Bronchial smooth muscle cell (primary cell): ENCODE results near the gene STAU1. TPM values are rescaled to one million over a fixed set of nuclear protein-coding genes. Genes with fewer than 3 reads are reported as not detected.

Experiments
- total RNA-seq: library from RNA; depleted of rRNA; stranded (reverse); fragments of >200 nt; gene quantifications from 2 replicates; pipeline ENCODE4 v1.2.1, GENCODE V29; 2014

Gene STAU1, protein sequence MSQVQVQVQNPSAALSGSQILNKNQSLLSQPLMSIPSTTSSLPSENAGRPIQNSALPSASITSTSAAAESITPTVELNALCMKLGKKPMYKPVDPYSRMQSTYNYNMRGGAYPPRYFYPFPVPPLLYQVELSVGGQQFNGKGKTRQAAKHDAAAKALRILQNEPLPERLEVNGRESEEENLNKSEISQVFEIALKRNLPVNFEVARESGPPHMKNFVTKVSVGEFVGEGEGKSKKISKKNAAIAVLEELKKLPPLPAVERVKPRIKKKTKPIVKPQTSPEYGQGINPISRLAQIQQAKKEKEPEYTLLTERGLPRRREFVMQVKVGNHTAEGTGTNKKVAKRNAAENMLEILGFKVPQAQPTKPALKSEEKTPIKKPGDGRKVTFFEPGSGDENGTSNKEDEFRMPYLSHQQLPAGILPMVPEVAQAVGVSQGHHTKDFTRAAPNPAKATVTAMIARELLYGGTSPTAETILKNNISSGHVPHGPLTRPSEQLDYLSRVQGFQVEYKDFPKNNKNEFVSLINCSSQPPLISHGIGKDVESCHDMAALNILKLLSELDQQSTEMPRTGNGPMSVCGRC
- 30.7 and 38.1 TPM in 2 replicates for total RNA-seq

DNA sequence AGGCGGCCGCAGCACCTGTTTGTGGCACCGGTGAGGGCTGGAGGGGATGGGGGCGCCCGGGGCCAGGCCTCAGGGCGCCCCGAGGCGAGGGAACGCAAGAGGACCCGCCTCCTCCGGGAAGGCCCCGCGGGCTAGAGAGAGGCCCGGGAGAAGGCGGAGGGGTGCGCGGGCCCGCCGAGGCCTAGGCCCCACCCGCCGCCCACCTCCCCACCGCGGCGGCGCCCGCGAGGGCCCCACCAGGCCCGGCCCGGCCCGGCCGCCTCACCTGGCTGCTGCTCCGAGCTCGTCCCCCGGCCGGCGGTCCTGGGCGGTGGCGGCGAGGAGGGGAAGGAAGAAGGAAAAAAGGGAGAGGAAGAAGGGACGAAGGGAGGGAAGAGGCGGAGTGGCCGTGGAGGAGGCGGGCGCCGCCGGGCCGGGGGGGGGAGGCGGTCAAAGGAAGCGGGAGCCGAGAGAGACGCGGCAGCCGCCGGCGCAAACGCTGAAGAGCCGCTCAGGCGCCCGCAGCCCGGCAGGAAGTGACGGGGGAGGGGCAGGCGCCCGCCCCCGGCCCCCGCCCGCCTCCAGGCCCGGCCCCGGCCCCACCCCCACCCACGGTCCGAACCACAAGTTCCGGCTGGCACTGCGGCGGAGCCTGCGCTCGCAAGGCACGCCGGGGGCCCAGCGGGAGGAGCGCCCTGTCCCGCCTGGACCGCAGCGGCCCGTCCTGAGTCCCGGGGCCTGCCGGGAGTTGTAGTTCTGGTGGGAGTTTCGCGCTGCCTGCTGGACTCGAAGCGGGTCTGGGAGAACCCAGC lies at the start of gene STAU1:
TSS of gene STAU1 (minus strand) at position 484 of the 791 bp plus-strand sequence. CDS start 22,133 bp downstream, outside the sequence.

GRCh38 chr20:49219091-49219923 lies 31.2 kb upstream of the STAU1 start, which contains the start of gene DDX27:
Gene DDX27 (plus strand): TSS chr20:49219416. CDS start chr20:49219449, 33 bp downstream.

Other genes with a start within 250 kb of the STAU1 start
- gene CSE1L, start 142.0 kb downstream of the STAU1 start, total RNA-seq, result 30.1 and 41.0 TPM in 2 replicates
- 31.8 and 34.9 TPM in 2 replicates for gene DDX27, start 31.1 kb upstream of the STAU1 start, total RNA-seq
- 28.1 and 32.4 TPM in 2 replicates for gene ZNFX1, start 89.7 kb upstream of the STAU1 start, total RNA-seq